GM12872 (cell line): ENCODE results near the gene HOXB2.

Source experiments
- TF ChIP-seq, protein P1 (sequence below): IDR thresholded peaks from 3 replicates; pipeline ENCODE4 v1.5.1; 2011; ENCODE audit warnings: low read depth, mild to moderate bottlenecking, low read length, moderate library complexity; ENCODE audit not compliant: insufficient read depth

Gene HOXB2

DNA sequence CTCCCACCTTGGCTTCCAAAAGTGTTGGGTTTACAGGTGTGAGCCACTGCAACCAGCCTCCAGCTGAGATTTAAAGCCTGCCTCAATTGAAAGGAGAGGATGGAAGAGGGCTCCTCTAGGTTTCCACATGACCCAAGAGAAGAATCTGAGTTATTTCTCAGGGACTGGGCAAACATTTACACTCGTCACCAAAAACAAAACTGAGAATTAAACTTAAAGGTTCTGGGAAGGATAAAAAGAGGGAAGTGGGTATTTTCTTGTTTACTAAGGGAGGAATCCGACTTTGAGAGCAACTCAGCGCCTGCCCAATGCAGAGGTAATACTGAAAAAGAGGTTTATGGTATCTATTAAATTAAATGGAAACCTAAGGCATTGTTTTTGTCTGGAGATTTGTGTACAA, 27.4 kb downstream of the HOXB2 start:
- TF ChIP-seq, protein P1, sequence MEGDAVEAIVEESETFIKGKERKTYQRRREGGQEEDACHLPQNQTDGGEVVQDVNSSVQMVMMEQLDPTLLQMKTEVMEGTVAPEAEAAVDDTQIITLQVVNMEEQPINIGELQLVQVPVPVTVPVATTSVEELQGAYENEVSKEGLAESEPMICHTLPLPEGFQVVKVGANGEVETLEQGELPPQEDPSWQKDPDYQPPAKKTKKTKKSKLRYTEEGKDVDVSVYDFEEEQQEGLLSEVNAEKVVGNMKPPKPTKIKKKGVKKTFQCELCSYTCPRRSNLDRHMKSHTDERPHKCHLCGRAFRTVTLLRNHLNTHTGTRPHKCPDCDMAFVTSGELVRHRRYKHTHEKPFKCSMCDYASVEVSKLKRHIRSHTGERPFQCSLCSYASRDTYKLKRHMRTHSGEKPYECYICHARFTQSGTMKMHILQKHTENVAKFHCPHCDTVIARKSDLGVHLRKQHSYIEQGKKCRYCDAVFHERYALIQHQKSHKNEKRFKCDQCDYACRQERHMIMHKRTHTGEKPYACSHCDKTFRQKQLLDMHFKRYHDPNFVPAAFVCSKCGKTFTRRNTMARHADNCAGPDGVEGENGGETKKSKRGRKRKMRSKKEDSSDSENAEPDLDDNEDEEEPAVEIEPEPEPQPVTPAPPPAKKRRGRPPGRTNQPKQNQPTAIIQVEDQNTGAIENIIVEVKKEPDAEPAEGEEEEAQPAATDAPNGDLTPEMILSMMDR = no peak

DNA sequence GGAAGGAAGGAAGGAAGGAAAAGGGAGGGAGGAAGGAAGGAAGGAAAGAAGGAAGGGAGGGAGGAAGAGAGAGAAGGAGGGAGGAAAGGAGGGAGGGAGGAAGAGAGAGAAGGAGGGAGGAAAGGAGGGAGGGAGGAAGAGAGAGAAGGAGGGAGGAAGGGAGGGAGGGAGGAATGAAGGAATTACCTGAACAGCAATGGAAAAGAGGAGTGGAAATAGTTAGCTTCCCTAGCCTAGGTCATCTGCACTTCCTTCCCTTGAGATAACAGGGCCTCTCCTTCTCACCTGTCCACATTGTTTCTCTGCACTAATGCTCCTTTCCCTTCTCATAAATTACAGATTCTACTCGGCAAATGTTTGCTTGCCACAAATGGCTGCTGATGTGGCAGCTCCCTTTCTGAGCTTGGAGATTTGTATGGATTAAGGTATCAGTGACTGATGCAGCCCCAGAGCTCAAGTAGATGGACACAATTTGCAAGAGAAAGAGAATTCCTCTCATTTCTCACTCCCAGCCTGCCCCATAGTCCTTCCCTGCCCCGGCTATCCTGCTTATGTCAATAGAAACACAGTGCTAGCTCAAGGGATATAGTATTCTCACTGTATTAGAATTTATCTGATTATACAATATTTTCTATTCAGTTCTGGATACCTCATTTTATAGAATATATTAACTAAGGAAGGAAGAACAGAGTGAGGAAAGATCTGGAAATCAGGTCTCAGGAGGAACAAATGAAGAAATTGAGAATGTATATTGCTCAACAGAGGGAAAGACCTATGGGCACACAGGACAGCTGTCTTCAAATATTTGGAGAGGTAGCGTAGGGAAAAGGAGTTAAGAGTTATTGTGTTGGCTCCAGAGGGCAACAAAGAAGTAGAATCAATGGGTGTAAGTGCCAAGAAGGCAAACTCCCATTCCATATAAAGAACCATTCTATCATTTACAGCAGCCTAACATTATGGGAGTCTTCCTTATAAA, 28.7 kb downstream of the HOXB2 start:
- TF ChIP-seq, protein P1 = no peak

DNA sequence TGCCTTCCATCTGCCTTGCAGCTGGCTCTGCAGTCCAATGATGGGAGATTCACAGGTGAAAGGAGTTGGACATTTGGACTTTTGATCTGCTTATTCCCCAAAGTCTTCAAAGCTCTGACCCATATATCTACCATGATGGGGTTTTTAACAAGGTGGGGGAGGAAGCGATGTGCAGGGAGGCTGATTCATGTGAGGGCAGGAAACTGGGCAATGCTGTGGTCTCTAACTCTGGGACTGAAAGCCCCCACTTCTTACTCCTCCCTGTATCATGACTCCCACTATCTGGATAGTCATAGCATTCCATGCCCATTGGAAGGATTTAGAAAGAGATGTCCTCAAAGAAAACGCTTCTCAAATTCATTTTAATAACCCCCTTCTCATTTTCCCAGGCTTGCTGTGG, 30.4 kb downstream of the HOXB2 start:
- TF ChIP-seq, protein P1 = no peak

DNA sequence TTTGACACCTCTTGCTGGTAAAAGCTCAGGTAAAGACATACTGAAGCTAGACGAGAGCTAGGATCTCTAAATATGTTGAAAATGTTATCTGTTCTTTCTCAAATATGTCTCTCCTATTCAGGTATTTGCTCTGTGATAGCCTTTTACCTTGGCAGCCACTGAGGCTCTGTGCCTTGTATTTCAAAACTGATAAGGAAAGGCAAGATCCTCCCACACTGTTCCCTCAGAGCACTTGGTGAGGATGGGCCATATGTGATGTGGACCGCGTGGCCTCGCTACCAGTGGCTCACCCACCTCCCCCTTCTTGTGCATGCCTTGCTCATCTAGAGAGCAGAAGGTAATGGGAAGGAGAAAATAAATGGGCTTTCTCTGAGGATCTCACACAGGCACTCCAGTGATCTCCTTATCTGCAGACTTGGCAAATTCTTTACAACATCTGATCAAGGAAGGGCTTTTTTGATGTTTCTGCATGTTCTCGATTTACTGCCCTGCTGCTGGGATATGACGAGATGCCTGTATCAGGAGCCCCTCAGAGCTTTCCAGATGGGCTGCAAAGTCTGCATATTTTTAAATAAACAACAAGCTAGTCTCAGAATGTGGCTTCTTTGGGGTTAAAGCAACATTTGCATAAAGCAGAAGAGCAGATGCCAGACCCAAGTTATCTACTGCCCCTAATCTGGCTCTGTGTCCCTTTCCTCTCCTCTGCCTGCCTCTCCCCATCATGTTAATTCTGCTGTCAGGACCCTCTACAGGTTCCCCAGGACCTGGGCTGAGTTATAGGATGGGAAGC, 31.0 kb downstream of the HOXB2 start:
- TF ChIP-seq, protein P1 = no peak

DNA sequence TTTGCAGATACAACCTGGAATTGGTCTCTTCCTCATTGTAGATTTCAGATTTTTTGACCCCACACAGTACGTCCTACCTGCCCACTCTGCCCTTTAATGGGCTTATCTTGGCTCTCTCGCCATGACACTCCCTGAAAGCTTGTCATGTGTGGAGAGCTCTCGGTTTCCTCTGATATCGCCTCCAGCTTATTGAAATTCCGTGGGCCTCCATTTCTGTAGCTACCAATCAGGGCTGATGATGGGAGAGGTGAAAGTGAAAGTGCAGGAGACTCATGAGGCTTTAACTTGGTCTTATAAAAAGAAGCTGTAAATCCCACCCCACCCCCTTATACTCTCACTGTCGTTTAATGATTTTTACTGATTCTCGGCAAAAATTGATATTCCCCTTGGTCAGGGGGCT, 31.8 kb downstream of the HOXB2 start:
- TF ChIP-seq, protein P1 = no peak

DNA sequence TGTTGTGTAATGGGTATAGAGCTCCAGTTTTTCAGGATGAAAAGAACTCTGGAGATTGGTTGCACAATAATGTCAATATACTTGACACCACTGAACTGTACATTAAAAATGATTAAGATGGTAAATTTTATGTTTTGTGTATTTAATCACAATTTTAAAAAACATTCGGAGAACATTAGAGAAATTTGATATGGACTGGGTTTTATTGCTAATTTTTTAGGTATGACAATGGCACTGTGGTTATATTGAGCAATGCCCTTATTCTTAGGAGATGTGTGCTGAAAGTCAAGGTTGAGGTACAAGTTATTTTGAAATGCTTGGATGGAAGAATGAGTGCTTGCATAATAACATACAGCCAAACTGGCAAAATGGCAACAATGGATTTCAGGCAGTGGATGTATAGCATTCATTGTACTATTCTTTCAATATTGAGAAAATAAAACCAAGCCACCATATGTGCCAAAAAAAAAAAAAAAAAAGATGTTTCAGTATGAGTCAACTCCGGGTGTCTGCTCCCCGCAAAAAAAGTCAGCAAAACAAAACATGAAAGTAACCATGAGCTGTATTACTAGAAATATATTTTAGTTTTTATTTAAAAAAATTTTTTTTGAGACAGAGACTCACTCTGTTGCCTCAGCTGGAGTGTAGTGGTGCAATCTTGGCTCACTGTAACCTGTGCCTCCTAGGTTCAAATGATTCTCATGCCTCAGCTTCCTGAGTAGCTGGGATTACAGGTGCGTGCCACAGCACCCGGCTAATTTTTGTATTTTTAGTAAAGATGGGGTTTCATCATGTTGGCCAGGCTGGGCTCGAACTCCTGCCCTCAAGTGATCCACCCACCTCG, 33.9 kb downstream of the HOXB2 start:
- TF ChIP-seq, protein P1 = no peak
